ENCODE measurements around the gene FBXO24. TPM values are rescaled to one million over a fixed set of nuclear protein-coding genes. Genes with fewer than 3 reads are reported as not detected.

The FBXO24 gene
- total and polyA plus RNA-seq, 10 of the 15 experiments (the other 5 are each of a cell fraction or from before 2014, with no cell fraction given), result 0.11 to 0.96 (median 0.27) TPM; not detected in 4

DNA sequence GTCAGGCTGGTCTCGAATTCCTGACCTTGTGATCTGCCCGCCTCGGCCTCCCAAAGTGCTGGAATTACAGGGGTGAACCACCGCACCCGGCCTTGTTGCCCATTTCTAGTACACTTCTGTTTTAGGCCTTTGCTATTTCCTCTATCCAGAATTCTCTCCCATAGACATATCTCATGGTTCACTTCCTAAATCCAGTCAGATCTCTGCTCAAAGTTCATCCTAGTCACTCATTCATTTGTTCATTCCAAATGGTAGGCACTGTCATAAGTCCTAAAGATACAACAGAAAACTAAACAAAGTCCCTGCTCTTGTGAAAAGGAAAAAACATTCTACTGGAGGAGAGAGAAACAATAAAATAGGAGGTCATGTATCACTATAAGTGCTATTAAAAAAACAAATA lies 23.8 kb downstream of the FBXO24 start:
- ChIA-PET SMC1A (ENCODE audit: uncharacterized antibody, unreplicated experiment) (no interaction called here), RAD21 (ENCODE audit: unreplicated experiment) (no interaction called here), POLR2A (no interaction called here), CTCF (interaction anchor here (0.8 to 1.0 kb wide), 2 partner anchors 82 to 83 kb away, joined by 3 read pairs; no protein-coding TSS in a partner anchor)
- FAIRE-seq, result no peak
- Histone ChIP-seq H4K20me1 (ENCODE audit: control insufficient read depth, insufficient read depth) (no peaks in the 10 kb centered on the region), H3K4me2 (ENCODE audit: control insufficient read depth, insufficient read depth) (no peak overlapping the region), H3K4me1 (ENCODE audit: control insufficient read depth, insufficient read depth, low read length) (peaks cover 10% of the 10 kb centered on the region), H3K27me3 (replicated peaks in 1 of 2; ENCODE audit: control insufficient read depth in 2 of 2, insufficient read depth in 2 of 2, low read length in 1 of 2) (peaks cover 3 to 5% of the 10 kb centered on the region in 2 experiments; a peak in 3 of 4 replicates), H3K9me3 (replicated peaks; ENCODE audit: control insufficient read depth, insufficient read depth, low read length) (no peaks in the 10 kb centered on the region), H3K36me3 (ENCODE audit: control insufficient read depth in 2 of 2, insufficient read depth in 2 of 2, low read length in 1 of 2) (no peaks in the 10 kb centered on the region), H3K79me2 (ENCODE audit: control insufficient read depth, insufficient read depth, low read length) (no peaks in the 10 kb centered on the region), H3K9ac (ENCODE audit: control insufficient read depth, insufficient read depth, low read length) (no peak overlapping the region), H3K27ac (ENCODE audit: control insufficient read depth, insufficient read depth) (no peak overlapping the region), H3K4me3 (no peak overlapping the region), H2AFZ (ENCODE audit: control insufficient read depth, low read depth, low read length) (no peak overlapping the region)
- intact Hi-C loops (cut with micrococcal nuclease; ENCODE audit: unreplicated experiment), result loop anchor here (5.0 kb wide), 1 partner anchor 87 kb away; no protein-coding TSS in a partner anchor
- 44% methylated on average over 5 of the region's 5 CpGs for WGBS (ENCODE audit: insufficient coverage, insufficient replicate concordance, low lambda C conversion rate, missing lambda C conversion rate)
- TF ChIP-seq SRF (IDR thresholded peaks at IDR 0.05; ENCODE audit: low read depth in 2 of 2, low read length in 2 of 2) (no peak), TCF3 (IDR thresholded peaks at IDR 0.05; ENCODE audit: borderline replicate concordance, insufficient read depth, low read depth, low read length) (no peak), BMI1 (IDR thresholded peaks at IDR 0.05; ENCODE audit: borderline replicate concordance) (no peak), PAX5 (IDR thresholded peaks at IDR 0.05; ENCODE audit: borderline replicate concordance, low read depth, low read length) (no peak), NR2C1 (IDR thresholded peaks at IDR 0.05) (no peak), HCFC1 (IDR thresholded peaks at IDR 0.05; ENCODE audit: low read length) (no peak), TBL1XR1 (IDR thresholded peaks at IDR 0.05; ENCODE audit: low read depth, low read length) (no peak), ZNF207 (IDR thresholded peaks at IDR 0.05; ENCODE audit: borderline replicate concordance) (no peak)
- TF ChIP-seq, protein P1, sequence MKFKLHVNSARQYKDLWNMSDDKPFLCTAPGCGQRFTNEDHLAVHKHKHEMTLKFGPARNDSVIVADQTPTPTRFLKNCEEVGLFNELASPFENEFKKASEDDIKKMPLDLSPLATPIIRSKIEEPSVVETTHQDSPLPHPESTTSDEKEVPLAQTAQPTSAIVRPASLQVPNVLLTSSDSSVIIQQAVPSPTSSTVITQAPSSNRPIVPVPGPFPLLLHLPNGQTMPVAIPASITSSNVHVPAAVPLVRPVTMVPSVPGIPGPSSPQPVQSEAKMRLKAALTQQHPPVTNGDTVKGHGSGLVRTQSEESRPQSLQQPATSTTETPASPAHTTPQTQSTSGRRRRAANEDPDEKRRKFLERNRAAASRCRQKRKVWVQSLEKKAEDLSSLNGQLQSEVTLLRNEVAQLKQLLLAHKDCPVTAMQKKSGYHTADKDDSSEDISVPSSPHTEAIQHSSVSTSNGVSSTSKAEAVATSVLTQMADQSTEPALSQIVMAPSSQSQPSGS (IDR thresholded peaks at IDR 0.05; ENCODE audit: low read length), result no peak
- TF ChIP-seq, protein P2, sequence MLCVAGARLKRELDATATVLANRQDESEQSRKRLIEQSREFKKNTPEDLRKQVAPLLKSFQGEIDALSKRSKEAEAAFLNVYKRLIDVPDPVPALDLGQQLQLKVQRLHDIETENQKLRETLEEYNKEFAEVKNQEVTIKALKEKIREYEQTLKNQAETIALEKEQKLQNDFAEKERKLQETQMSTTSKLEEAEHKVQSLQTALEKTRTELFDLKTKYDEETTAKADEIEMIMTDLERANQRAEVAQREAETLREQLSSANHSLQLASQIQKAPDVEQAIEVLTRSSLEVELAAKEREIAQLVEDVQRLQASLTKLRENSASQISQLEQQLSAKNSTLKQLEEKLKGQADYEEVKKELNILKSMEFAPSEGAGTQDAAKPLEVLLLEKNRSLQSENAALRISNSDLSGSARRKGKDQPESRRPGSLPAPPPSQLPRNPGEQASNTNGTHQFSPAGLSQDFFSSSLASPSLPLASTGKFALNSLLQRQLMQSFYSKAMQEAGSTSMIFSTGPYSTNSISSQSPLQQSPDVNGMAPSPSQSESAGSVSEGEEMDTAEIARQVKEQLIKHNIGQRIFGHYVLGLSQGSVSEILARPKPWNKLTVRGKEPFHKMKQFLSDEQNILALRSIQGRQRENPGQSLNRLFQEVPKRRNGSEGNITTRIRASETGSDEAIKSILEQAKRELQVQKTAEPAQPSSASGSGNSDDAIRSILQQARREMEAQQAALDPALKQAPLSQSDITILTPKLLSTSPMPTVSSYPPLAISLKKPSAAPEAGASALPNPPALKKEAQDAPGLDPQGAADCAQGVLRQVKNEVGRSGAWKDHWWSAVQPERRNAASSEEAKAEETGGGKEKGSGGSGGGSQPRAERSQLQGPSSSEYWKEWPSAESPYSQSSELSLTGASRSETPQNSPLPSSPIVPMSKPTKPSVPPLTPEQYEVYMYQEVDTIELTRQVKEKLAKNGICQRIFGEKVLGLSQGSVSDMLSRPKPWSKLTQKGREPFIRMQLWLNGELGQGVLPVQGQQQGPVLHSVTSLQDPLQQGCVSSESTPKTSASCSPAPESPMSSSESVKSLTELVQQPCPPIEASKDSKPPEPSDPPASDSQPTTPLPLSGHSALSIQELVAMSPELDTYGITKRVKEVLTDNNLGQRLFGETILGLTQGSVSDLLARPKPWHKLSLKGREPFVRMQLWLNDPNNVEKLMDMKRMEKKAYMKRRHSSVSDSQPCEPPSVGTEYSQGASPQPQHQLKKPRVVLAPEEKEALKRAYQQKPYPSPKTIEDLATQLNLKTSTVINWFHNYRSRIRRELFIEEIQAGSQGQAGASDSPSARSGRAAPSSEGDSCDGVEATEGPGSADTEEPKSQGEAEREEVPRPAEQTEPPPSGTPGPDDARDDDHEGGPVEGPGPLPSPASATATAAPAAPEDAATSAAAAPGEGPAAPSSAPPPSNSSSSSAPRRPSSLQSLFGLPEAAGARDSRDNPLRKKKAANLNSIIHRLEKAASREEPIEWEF (IDR thresholded peaks at IDR 0.05; ENCODE audit: insufficient replicate concordance, low read depth, low read length), result no peak
- ATAC-seq, result no peak
- in situ Hi-C loops (cut with MboI), result no loop called here
- DNase-seq (ENCODE audit: low read depth, low spot score), result no peak
- no TSS peak for BruUV-seq (replicated peaks)

Data from GM12878 (cell line).